Medulla oblongata (tissue), 1 donor: ENCODE data around the gene WDFY3.

Experiments
- DNase-seq: peaks from one replicate; pipeline ENCODE4 v3.0.0-alpha.2; 2015; ENCODE audit errors: extremely low spot score

WDFY3 gene

GRCh38 chr4:84799318-84799717 is 167.2 kb downstream of the WDFY3 start:
- no peak for DNase-seq

GRCh38 chr4:84796394-84796793 is 170.1 kb downstream of the WDFY3 start:
- DNase-seq: no peak

- no peak for DNase-seq
Measured at GRCh38 chr4:84792366-84793301, 173.9 kb downstream of the WDFY3 start.

GRCh38 chr4:84790769-84791565 is 175.5 kb downstream of the WDFY3 start:
- DNase-seq: no peak

GRCh38 chr4:84786478-84786877 is 180.0 kb downstream of the WDFY3 start:
- no peak for DNase-seq

- no peak for DNase-seq
Measured at GRCh38 chr4:84782517-84782916, 184.0 kb downstream of the WDFY3 start.

GRCh38 chr4:84780719-84781118 is 185.8 kb downstream of the WDFY3 start:
- no peak for DNase-seq

GRCh38 chr4:84778041-84778440 is 188.4 kb downstream of the WDFY3 start:
- DNase-seq: no peak

- DNase-seq: no peak
Measured at GRCh38 chr4:84767168-84767567, 199.3 kb downstream of the WDFY3 start.

GRCh38 chr4:84753321-84753972 is 213.0 kb downstream of the WDFY3 start:
- DNase-seq: peak; percentile 36

- DNase-seq: no peak
Measured at GRCh38 chr4:84751707-84752106, 214.8 kb downstream of the WDFY3 start.

GRCh38 chr4:84750960-84751283 is 215.6 kb downstream of the WDFY3 start:
- no peak for DNase-seq

- peak; percentile 80 for DNase-seq
Measured at GRCh38 chr4:84750260-84750959, 216.1 kb downstream of the WDFY3 start.

GRCh38 chr4:84740057-84740456 is 226.4 kb downstream of the WDFY3 start:
- DNase-seq: no peak

- DNase-seq: no peak
Measured at GRCh38 chr4:84738622-84739021, 227.9 kb downstream of the WDFY3 start.

GRCh38 chr4:84737656-84738055 is 228.8 kb downstream of the WDFY3 start:
- DNase-seq: no peak

- DNase-seq: no peak
Measured at GRCh38 chr4:84734037-84734436, 232.5 kb downstream of the WDFY3 start.

GRCh38 chr4:84733343-84734033 is 233.0 kb downstream of the WDFY3 start:
- DNase-seq: no peak

- no peak for DNase-seq
Measured at GRCh38 chr4:84730375-84730774, 236.1 kb downstream of the WDFY3 start.

GRCh38 chr4:84727491-84727890 is 239.0 kb downstream of the WDFY3 start:
- DNase-seq: no peak

GRCh38 chr4:84726356-84726755 is 240.1 kb downstream of the WDFY3 start:
- no peak for DNase-seq
